Measurements from ENCODE around the gene PALD1. TPM values are rescaled to one million over a fixed set of nuclear protein-coding genes. Genes with fewer than 3 reads are reported as not detected.

The PALD1 gene
- total and polyA plus RNA-seq, 9 of the 15 experiments (the other 6 are each of a cell fraction or from before 2014, with no cell fraction given) = 0.03 to 0.29 (median 0.09) TPM; not detected in 2

- peak; percentile 81; the same call in 1 of the 2 replicates for TF ChIP-seq EHMT2 (IDR thresholded peaks at IDR 0.05)
- TF ChIP-seq HCFC1 (IDR thresholded peaks at IDR 0.05; ENCODE audit: low read depth, low read length) = peak; percentile 97
- TF ChIP-seq ZBTB49 (CRISPR knock-in tag; IDR thresholded peaks at IDR 0.05; ENCODE audit: borderline replicate concordance) = no peak
- TF ChIP-seq KLF1 (tag; IDR thresholded peaks at IDR 0.05) = peak; percentile 49; the same call in 1 of the 2 replicates
- no peak for TF ChIP-seq ELF2 (CRISPR knock-in tag; IDR thresholded peaks at IDR 0.05)
These were observed 50.3 kb downstream of the PALD1 start (continued) for GRCh38 chr10:70528741-70529362.

- in situ Hi-C loops (cut with MboI) (loop anchor here (10.0 kb wide), 1 partner anchor 315 kb away; no protein-coding TSS in a partner anchor), intact Hi-C loops (cut with micrococcal nuclease) (loop anchor here (5.0 to 10.0 kb wide), 2 partner anchors 53 to 305 kb away; partner anchors contain the start of gene PALD1)
- ChIA-PET POLR2A (interaction anchor here (0.9 to 1.1 kb wide), 3 partner anchors 12 to 757 kb away, joined by 3 to 4 read pairs (median 3); no protein-coding TSS in a partner anchor), CTCF (ENCODE audit: low intra/inter-chr PET ratio) (no interaction called here)
- Histone ChIP-seq H3K4me3 (no peak overlapping the region), H3K9me3 (replicated peaks; ENCODE audit: control insufficient read depth, insufficient read depth, low read depth, low read length) (no peaks in the 10 kb centered on the region), H3K9me1 (ENCODE audit: control insufficient read depth, insufficient read depth, low read length) (no peaks in the 10 kb centered on the region), H3K27me3 (ENCODE audit: control insufficient read depth in 2 of 2, insufficient read depth in 2 of 2, low read length in 2 of 2) (peaks cover 4 to 43% of the 10 kb centered on the region in 2 experiments; a peak in 4 of 5 replicates), H3K79me2 (ENCODE audit: control insufficient read depth, insufficient read depth, low read length) (no peaks in the 10 kb centered on the region), H3K36me3 (ENCODE audit: control insufficient read depth, insufficient read depth, low read length) (no peaks in the 10 kb centered on the region), H3K9ac (ENCODE audit: insufficient read depth in 1 of 2, low read depth in 2 of 2, low read length in 2 of 2) (no peak overlapping the region), H4K20me1 (replicated peaks; ENCODE audit: control insufficient read depth, insufficient read depth, low read length) (no peaks in the 10 kb centered on the region; the same call in 1 of the 2 replicates), H3K4me2 (ENCODE audit: insufficient read depth, low read length) (no peak overlapping the region), H3K27ac (ENCODE audit: extremely low read depth, low read depth, low read length) (no peak overlapping the region), H2AFZ (ENCODE audit: low read depth, low read length) (no peak overlapping the region), H3K4me1 (replicated peaks in 1 of 2; ENCODE audit: control insufficient read depth in 2 of 2, insufficient read depth in 2 of 2, low read length in 2 of 2) (peaks cover 6 to 12% of the 10 kb centered on the region in 2 experiments; a peak in 2 of 5 replicates)
- 43% methylated on average over 8 of the region's 8 CpGs for WGBS (ENCODE audit: insufficient coverage, low coverage, missing lambda C conversion rate)
- BruUV-seq (replicated peaks) = no TSS peak
- no peak for FAIRE-seq
- no peak for ATAC-seq
- DNase-seq (ENCODE audit: extremely low read depth in 1 of 4, low spot score in 3 of 4) = no peak
- TF ChIP-seq E2F3 (CRISPR knock-in tag; IDR thresholded peaks at IDR 0.05) (no peak), KHSRP (IDR thresholded peaks at IDR 0.05) (no peak), CREB3L1 (IDR thresholded peaks at IDR 0.05; ENCODE audit: borderline replicate concordance, low read depth) (no peak), POLR3G (IDR thresholded peaks at IDR 0.05; ENCODE audit: extremely low read depth, insufficient read length, insufficient replicate concordance) (no peak), THRB (CRISPR knock-in tag; conservative IDR thresholded peaks at IDR 0.05) (no peak), U2AF2 (optimal IDR thresholded peaks at IDR 0.05; ENCODE audit: low read depth, low read length) (no peak), ASH1L (IDR thresholded peaks at IDR 0.05; ENCODE audit: borderline replicate concordance, low read depth, partially characterized antibody) (no peak), ZFPM2 (CRISPR knock-in tag; IDR thresholded peaks at IDR 0.05) (no peak), ZNF217 (CRISPR knock-in tag; IDR thresholded peaks at IDR 0.05) (no peak)
These were observed 51.3 kb downstream of the PALD1 start for GRCh38 chr10:70529848-70530247.
